C4-2B (cell line): Measurements from ENCODE around the gene SEC23A.

Experiments
- H3K27ac ChIP-seq: fragments of 450-650 bp; 2 replicates; pipeline ENCODE4 v1.5.1; 2017
- ZFX ChIP-seq: fragments of 450-650 bp; IDR thresholded peaks from 2 replicates; pipeline ENCODE4 v1.6.1; 2017
- TF ChIP-seq, protein P1 (sequence below): fragments of 450-650 bp; conservative IDR thresholded peaks from 2 replicates; pipeline ENCODE4 v1.5.1; 2017; ENCODE audit warnings: mild to moderate bottlenecking

Gene SEC23A

GRCh38 chr14:38982837-38983236 is 120.2 kb downstream of the SEC23A start:
- no peak overlapping the region for H3K27ac ChIP-seq

GRCh38 chr14:38982278-38982677 is 120.8 kb downstream of the SEC23A start:
- no peak for TF ChIP-seq ZFX
- TF ChIP-seq, protein P1, sequence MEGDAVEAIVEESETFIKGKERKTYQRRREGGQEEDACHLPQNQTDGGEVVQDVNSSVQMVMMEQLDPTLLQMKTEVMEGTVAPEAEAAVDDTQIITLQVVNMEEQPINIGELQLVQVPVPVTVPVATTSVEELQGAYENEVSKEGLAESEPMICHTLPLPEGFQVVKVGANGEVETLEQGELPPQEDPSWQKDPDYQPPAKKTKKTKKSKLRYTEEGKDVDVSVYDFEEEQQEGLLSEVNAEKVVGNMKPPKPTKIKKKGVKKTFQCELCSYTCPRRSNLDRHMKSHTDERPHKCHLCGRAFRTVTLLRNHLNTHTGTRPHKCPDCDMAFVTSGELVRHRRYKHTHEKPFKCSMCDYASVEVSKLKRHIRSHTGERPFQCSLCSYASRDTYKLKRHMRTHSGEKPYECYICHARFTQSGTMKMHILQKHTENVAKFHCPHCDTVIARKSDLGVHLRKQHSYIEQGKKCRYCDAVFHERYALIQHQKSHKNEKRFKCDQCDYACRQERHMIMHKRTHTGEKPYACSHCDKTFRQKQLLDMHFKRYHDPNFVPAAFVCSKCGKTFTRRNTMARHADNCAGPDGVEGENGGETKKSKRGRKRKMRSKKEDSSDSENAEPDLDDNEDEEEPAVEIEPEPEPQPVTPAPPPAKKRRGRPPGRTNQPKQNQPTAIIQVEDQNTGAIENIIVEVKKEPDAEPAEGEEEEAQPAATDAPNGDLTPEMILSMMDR = no peak

More at GRCh38 chr14:38982837-38983236, 120.2 kb downstream of the SEC23A start:
- no peak for TF ChIP-seq ZFX
- TF ChIP-seq, protein P1 = no peak

More at GRCh38 chr14:38982278-38982677, 120.8 kb downstream of the SEC23A start:
- H3K27ac ChIP-seq = no peak overlapping the region
